ENCODE data around the gene G3BP1. TPM values are rescaled to one million over a fixed set of nuclear protein-coding genes. Genes with fewer than 3 reads are reported as not detected.

The G3BP1 gene
- total RNA-seq, 4 donors from 2014 or later, result 49.8 to 75.5 (median 63.1) TPM

DNA sequence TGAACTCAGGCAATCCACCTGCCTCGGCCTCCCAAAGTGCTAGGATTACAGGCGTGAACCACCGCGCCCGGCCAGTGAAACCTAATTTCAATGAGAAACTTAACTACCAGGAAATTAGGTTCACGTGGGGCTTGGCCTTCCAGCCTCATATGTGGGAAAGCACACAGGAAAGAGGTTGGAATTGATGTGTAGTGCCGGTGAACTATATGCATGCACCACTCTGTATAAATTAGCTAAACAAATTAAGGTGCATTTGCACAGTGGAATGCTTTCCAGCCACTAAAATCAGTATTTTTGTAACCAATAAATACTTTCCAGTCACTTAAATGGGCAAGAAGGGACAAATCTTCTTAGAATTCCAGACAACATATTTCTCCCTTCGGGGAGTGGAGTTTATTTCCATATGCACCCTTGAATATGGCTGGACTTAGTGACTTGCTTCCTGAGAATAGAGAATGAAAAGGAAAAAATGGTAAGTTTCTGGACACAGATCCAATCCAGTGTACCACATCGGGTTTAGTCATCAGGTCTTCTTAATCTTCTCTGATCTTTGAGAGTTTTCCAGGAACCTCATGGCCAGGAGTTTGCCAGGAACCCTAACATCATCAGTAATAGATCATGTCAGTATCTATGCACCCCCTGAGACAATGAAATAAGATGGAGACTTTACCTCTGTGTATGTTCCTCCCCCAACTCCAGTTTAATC, 38.2 kb upstream of the G3BP1 start:
- intact Hi-C loops (cut with DNase I), result no loop called here
- no peak overlapping the region for H3K4me3 ChIP-seq
- no peak for DNase-seq (ENCODE audit: extremely low spot score)
- peaks cover 0 to 11% (median 3%) of the 10 kb centered on the region in 4 donors for H3K36me3 ChIP-seq
- no peak for TF ChIP-seq EP300 (IDR thresholded peaks at IDR 0.05)
- TF ChIP-seq POLR2A (IDR thresholded peaks at IDR 0.05; ENCODE audit: low read depth), result no peak
- TF ChIP-seq, protein P1, sequence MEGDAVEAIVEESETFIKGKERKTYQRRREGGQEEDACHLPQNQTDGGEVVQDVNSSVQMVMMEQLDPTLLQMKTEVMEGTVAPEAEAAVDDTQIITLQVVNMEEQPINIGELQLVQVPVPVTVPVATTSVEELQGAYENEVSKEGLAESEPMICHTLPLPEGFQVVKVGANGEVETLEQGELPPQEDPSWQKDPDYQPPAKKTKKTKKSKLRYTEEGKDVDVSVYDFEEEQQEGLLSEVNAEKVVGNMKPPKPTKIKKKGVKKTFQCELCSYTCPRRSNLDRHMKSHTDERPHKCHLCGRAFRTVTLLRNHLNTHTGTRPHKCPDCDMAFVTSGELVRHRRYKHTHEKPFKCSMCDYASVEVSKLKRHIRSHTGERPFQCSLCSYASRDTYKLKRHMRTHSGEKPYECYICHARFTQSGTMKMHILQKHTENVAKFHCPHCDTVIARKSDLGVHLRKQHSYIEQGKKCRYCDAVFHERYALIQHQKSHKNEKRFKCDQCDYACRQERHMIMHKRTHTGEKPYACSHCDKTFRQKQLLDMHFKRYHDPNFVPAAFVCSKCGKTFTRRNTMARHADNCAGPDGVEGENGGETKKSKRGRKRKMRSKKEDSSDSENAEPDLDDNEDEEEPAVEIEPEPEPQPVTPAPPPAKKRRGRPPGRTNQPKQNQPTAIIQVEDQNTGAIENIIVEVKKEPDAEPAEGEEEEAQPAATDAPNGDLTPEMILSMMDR (IDR thresholded peaks at IDR 0.05), result no peak
- TF ChIP-seq POLR2AphosphoS5 (IDR thresholded peaks at IDR 0.05), result no peak
- 89% methylated on average over 9 of the region's 9 CpGs for WGBS
- no peaks in the 10 kb centered on the region for H3K27me3 ChIP-seq
- no peaks in the 10 kb centered on the region for H3K9me3 ChIP-seq
- no peak overlapping the region for H3K27ac ChIP-seq (replicated peaks in 1 of 4)
- no peaks in the 10 kb centered on the region for H3K4me1 ChIP-seq

DNA sequence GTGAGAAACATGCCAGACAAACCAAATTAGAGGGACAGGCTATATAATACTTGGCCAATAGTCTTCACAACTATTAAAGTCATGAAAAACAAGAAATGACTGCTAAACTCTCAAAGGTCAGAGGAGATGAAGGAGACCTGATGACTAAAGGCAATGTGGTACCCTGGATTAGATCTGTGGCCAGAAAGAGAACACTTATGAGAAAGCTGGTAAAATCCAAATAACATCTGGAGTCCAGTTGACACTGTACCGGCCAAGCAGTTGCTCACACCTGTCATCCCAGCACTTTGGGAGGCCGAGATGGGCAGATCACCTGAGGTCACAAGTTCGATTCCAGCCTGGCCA, 37.7 kb upstream of the G3BP1 start:
- H3K27ac ChIP-seq (replicated peaks in 1 of 4), result no peak overlapping the region
- 94% methylated on average over 3 of the region's 3 CpGs for WGBS
- no peak for DNase-seq (ENCODE audit: extremely low spot score)
- peaks cover 0 to 11% (median 3%) of the 10 kb centered on the region in 4 donors for H3K36me3 ChIP-seq
- H3K4me3 ChIP-seq, result no peak overlapping the region
- peaks cover 0 to under 1% (median 0%) of the 10 kb centered on the region in 4 donors for H3K4me1 ChIP-seq
- no peaks in the 10 kb centered on the region for H3K9me3 ChIP-seq
- intact Hi-C loops (cut with DNase I), result no loop called here
- no peaks in the 10 kb centered on the region for H3K27me3 ChIP-seq
- TF ChIP-seq POLR2AphosphoS5 (IDR thresholded peaks at IDR 0.05), result no peak
- TF ChIP-seq, protein P1 (IDR thresholded peaks at IDR 0.05), result no peak
- TF ChIP-seq EP300 (IDR thresholded peaks at IDR 0.05), result no peak
- TF ChIP-seq POLR2A (IDR thresholded peaks at IDR 0.05; ENCODE audit: low read depth), result no peak

DNA sequence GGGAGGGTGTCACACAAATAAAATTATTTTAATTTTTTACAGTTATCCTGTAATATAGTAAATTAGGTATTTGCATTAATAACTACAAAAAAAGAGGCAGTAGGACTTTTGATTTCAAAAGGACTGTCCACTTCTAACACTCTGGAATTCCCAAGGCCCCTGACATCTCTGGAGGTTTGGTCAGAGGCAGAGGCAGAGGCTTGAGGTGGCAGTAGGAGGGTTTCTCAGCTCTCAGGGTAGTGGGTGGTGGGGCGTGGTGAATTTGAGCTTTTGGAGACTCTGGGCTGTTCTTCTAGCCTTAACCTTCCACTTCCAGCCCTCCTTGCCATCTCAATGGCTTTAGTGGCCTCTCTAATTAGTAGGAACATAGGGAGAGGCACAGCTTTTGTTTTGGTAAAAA, 36.1 kb upstream of the G3BP1 start:
- TF ChIP-seq, protein P1 (IDR thresholded peaks at IDR 0.05), result no peak
- no peak for TF ChIP-seq EP300 (IDR thresholded peaks at IDR 0.05)
- no peak for TF ChIP-seq POLR2A (IDR thresholded peaks at IDR 0.05; ENCODE audit: low read depth)
- no peak for TF ChIP-seq POLR2AphosphoS5 (IDR thresholded peaks at IDR 0.05)
- no peaks in the 10 kb centered on the region for H3K9me3 ChIP-seq
- H3K4me3 ChIP-seq, result no peak overlapping the region
- H3K27ac ChIP-seq (replicated peaks in 1 of 4), result no peak overlapping the region
- WGBS, result 87% methylated on average over 1 of the region's 1 CpG
- H3K27me3 ChIP-seq, result no peaks in the 10 kb centered on the region
- intact Hi-C loops (cut with DNase I), result loop anchor here (5.0 kb wide), 1 partner anchor 38 kb away; no protein-coding TSS in a partner anchor
- H3K36me3 ChIP-seq, result peaks cover 0 to 11% (median 3%) of the 10 kb centered on the region in 4 donors
- no peak for DNase-seq (ENCODE audit: extremely low spot score)
- H3K4me1 ChIP-seq, result peaks cover 14 to 17% (median 15%) of the 10 kb centered on the region in 4 donors

DNA sequence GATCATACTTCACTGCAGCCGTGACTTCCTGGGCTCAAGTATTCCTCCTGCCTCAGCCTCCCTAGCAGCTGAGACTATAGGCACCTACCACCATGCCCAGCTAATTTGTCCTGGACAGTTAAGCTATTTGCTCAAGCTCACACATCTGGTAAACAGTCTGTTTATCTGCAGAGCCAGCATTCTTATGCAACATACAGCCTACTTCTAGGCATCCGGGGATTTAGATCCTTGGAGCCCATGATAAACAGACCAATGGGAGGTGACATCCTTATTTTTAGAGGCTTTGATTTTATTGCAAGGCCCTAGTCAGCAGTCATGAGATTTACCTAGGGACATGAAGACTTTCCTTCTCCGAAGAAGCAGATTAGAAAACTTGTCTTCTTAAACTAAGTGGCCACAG, 34.3 kb upstream of the G3BP1 start:
- DNase-seq (ENCODE audit: extremely low spot score), result no peak
- intact Hi-C loops (cut with DNase I), result loop anchor here (5.0 kb wide), 1 partner anchor 40 kb away; no protein-coding TSS in a partner anchor
- TF ChIP-seq, protein P1 (IDR thresholded peaks at IDR 0.05), result no peak
- TF ChIP-seq POLR2AphosphoS5 (IDR thresholded peaks at IDR 0.05) (no peak), POLR2A (IDR thresholded peaks at IDR 0.05; ENCODE audit: low read depth) (no peak), EP300 (IDR thresholded peaks at IDR 0.05) (no peak)
- no peaks in the 10 kb centered on the region for H3K9me3 ChIP-seq
- H3K36me3 ChIP-seq, result peaks cover 0 to 19% (median 6%) of the 10 kb centered on the region in 4 donors
- no peaks in the 10 kb centered on the region for H3K27me3 ChIP-seq
- no peak overlapping the region for H3K27ac ChIP-seq (replicated peaks in 1 of 4)
- 97% methylated on average over 3 of the region's 3 CpGs for WGBS
- H3K4me3 ChIP-seq, result no peak overlapping the region
- peaks cover 20 to 33% (median 30%) of the 10 kb centered on the region in 4 donors for H3K4me1 ChIP-seq
